Nephron progenitor cell (in vitro differentiated cells): Measurements from ENCODE around the gene LTBP1.

Experiments used
- DNase-seq: peaks from one replicate; pipeline ENCODE4 v3.0.0; 2021
- H3K27ac Mint-ChIP-seq: 2 replicates; pipeline ENCODE4 v1.8.0; 2021; ENCODE audit warnings: mild to moderate bottlenecking, moderate library complexity, mixed read lengths
- H3K27me3 Mint-ChIP-seq: 2 replicates; pipeline ENCODE4 v1.8.0; 2021; ENCODE audit warnings: mild to moderate bottlenecking, low read depth, mixed read lengths; ENCODE audit not compliant: poor library complexity
- H3K36me3 Mint-ChIP-seq: 2 replicates; pipeline ENCODE4 v1.8.0; 2021; ENCODE audit warnings: low read depth, mixed read lengths
- H3K4me1 Mint-ChIP-seq: 2 replicates; pipeline ENCODE4 v1.8.0; 2021; ENCODE audit warnings: mixed read lengths
- H3K4me3 Mint-ChIP-seq: 2 replicates; pipeline ENCODE4 v1.8.0; 2021; ENCODE audit warnings: mild to moderate bottlenecking, moderate library complexity, mixed read lengths
- H3K9me3 Mint-ChIP-seq: 2 replicates; pipeline ENCODE4 v1.8.0; 2021; ENCODE audit warnings: mild to moderate bottlenecking, moderate library complexity, mixed read lengths
- CTCF ChIP-seq: fragments of 200-600 bp; sonication (generic); IDR thresholded peaks from 2 replicates; pipeline ENCODE4 v1.5.0; 2021; ENCODE audit warnings: antibody characterized with exemption

Gene LTBP1

GRCh38 chr2:33137331-33137730, 190.6 kb downstream of the LTBP1 start:
- H3K27ac Mint-ChIP-seq = no peak overlapping the region
- DNase-seq = no peak
- H3K9me3 Mint-ChIP-seq = no peaks in the 10 kb centered on the region
- no peak for TF ChIP-seq CTCF
- peaks cover 30% of the 10 kb centered on the region for H3K4me1 Mint-ChIP-seq
- H3K27me3 Mint-ChIP-seq = peaks cover 3% of the 10 kb centered on the region
- H3K36me3 Mint-ChIP-seq = peaks cover 12% of the 10 kb centered on the region
- no peak overlapping the region for H3K4me3 Mint-ChIP-seq

GRCh38 chr2:33139949-33140348, 193.2 kb downstream of the LTBP1 start:
- DNase-seq = no peak
- H3K4me3 Mint-ChIP-seq = no peak overlapping the region
- TF ChIP-seq CTCF = no peak
- H3K4me1 Mint-ChIP-seq = peaks cover 16% of the 10 kb centered on the region
- no peaks in the 10 kb centered on the region for H3K9me3 Mint-ChIP-seq
- H3K36me3 Mint-ChIP-seq = peaks cover 15% of the 10 kb centered on the region
- no peaks in the 10 kb centered on the region for H3K27me3 Mint-ChIP-seq
- no peak overlapping the region for H3K27ac Mint-ChIP-seq

- H3K36me3 Mint-ChIP-seq = peaks cover 17% of the 10 kb centered on the region
- TF ChIP-seq CTCF = no peak
- DNase-seq = no peak
- no peaks in the 10 kb centered on the region for H3K9me3 Mint-ChIP-seq
- H3K4me3 Mint-ChIP-seq = no peak overlapping the region
- peaks cover 26% of the 10 kb centered on the region for H3K4me1 Mint-ChIP-seq
- no peak overlapping the region for H3K27ac Mint-ChIP-seq
- no peaks in the 10 kb centered on the region for H3K27me3 Mint-ChIP-seq
These were observed 194.7 kb downstream of the LTBP1 start for GRCh38 chr2:33141476-33141875.

- peaks cover 22% of the 10 kb centered on the region for H3K36me3 Mint-ChIP-seq
- H3K4me1 Mint-ChIP-seq = peaks cover 26% of the 10 kb centered on the region
- no peak overlapping the region for H3K4me3 Mint-ChIP-seq
- H3K27me3 Mint-ChIP-seq = no peaks in the 10 kb centered on the region
- no peaks in the 10 kb centered on the region for H3K9me3 Mint-ChIP-seq
- TF ChIP-seq CTCF = no peak
- peak overlapping the region; percentile 7 for H3K27ac Mint-ChIP-seq
- no peak for DNase-seq
These were observed 196.1 kb downstream of the LTBP1 start for GRCh38 chr2:33142810-33143209.

GRCh38 chr2:33144243-33144642, 197.5 kb downstream of the LTBP1 start:
- Mint-ChIP-seq H3K27me3 (no peaks in the 10 kb centered on the region), H3K4me1 (peaks cover 27% of the 10 kb centered on the region), H3K27ac (no peak overlapping the region), H3K9me3 (no peaks in the 10 kb centered on the region), H3K36me3 (peaks cover 30% of the 10 kb centered on the region), H3K4me3 (no peak overlapping the region)
- DNase-seq = no peak
- TF ChIP-seq CTCF = no peak

GRCh38 chr2:33145459-33145858, 198.7 kb downstream of the LTBP1 start:
- no peak for DNase-seq
- Mint-ChIP-seq H3K9me3 (no peaks in the 10 kb centered on the region), H3K36me3 (peaks cover 35% of the 10 kb centered on the region), H3K4me3 (no peak overlapping the region), H3K27ac (no peak overlapping the region), H3K4me1 (peaks cover 31% of the 10 kb centered on the region), H3K27me3 (no peaks in the 10 kb centered on the region)
- no peak for TF ChIP-seq CTCF
